Large intestine (tissue), 12 donors: ENCODE measurements around the gene UGT1A9. TPM values are rescaled to one million over a fixed set of nuclear protein-coding genes. Genes with fewer than 3 reads are reported as not detected.
"Not testable (repeated sequence)": the region's sequence is repeated elsewhere in the genome, so short reads cannot be mapped to it uniquely, and the experiment has no call there.

Source experiments
- DNase-seq, 2 donors: peaks; one replicate each; pipeline versions ENCODE4 v3.0.0 to v3.0.0-alpha.2; 2013
- H3K27ac ChIP-seq: one replicate; pipeline ENCODE4 v1.5.1; 2013; ENCODE audit warnings: low read length
- H3K27me3 ChIP-seq: 2 replicates; pipeline ENCODE4 v1.6.1; 2013; ENCODE audit warnings: low read length; ENCODE audit not compliant: control insufficient read depth, insufficient read depth
- H3K36me3 ChIP-seq: 2 replicates; pipeline ENCODE4 v1.6.1; 2013; ENCODE audit warnings: low read length; ENCODE audit not compliant: control insufficient read depth, insufficient read depth
- H3K4me1 ChIP-seq: one replicate; pipeline ENCODE4 v1.6.1; 2013; ENCODE audit warnings: low read length; ENCODE audit not compliant: control insufficient read depth, insufficient read depth
- H3K4me3 ChIP-seq: one replicate; pipeline ENCODE4 v1.5.1; 2013; ENCODE audit warnings: low read length
- H3K9me3 ChIP-seq: one replicate; pipeline ENCODE4 v1.6.1; 2013; ENCODE audit warnings: mild to moderate bottlenecking, low read depth, low read length, moderate library complexity; ENCODE audit not compliant: control insufficient read depth
- WGBS: methylation state at CpG from one replicate; pipeline ENCODE4 v1.1.5; 2013; ENCODE audit warnings: low lambda C conversion rate; ENCODE audit not compliant: insufficient coverage; 5-methylcytosine and 5-hydroxymethylcytosine counted together
- long read RNA-seq, 11 donors: transcript quantifications; one replicate each; lab custom pipeline, GENCODE V29; 2026
- polyA plus RNA-seq: library from polyadenylated mRNA; unstranded; fragments of 120-200 nt; gene quantifications from one replicate; pipeline ENCODE4 v1.2.1, GENCODE V29; 2013

UGT1A9 gene
- not detected for polyA plus RNA-seq
- long read RNA-seq, donor 1 = 0 reads
- long read RNA-seq, donor 2 = 0 reads
- long read RNA-seq, donor 3 = 0 reads
- long read RNA-seq, donor 4 = 0 reads
- long read RNA-seq, donor 5 = 0 reads
- long read RNA-seq, donor 6 = 0 reads
- long read RNA-seq, donor 7 = 0 reads
- long read RNA-seq, donor 8 = 0 reads
- long read RNA-seq, donor 9 = 0 reads
- long read RNA-seq, donor 10 = 0 reads
- long read RNA-seq, donor 11 = 0 reads

- no peaks in the 10 kb centered on the region for H3K4me1 ChIP-seq
- DNase-seq = no peak
Measured at GRCh38 chr2:233671290-233672161, at the start of gene UGT1A9. UGT1A9 (plus strand) TSS chr2:233671898; CDS start chr2:233671935, 37 bp downstream.

DNA sequence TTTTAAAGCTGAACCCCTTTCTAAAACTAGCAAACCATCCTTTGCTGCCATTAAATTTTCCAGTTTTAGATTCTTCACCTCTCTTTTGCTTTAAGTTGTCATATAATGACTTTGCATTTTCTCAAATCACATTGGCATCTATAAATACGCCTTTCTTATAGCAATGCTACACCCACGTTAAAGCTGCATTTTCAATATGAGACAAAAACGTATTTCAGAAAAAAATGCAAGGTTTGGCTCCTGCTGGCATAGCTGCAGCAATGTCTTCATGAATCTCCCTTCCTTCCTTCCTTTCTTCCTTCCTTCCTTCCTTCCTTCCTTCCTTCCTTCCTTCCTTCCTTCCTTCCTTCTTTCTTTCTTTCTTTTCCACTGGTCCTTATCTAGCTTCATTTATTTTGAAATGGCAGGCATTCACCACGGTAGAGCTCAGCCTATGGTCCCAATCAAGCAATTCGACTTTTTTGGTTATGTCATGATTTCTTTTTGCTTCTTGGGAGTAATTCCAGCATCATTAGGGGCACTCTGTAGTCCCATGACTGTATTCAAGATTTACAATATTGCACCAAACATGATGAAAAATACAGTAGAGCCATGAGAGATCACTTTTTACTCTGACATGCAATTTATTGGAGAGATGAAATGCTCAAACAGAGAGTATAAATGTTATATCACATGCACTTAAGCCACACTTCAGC is 44.2 kb upstream of the UGT1A9 start:
- Histone ChIP-seq H3K27me3 (no peaks in the 10 kb centered on the region), H3K36me3 (no peaks in the 10 kb centered on the region), H3K4me1 (no peaks in the 10 kb centered on the region), H3K4me3 (no peak overlapping the region), H3K27ac (no peak overlapping the region), H3K9me3 (peaks cover 2% of the 10 kb centered on the region)
- no peak for DNase-seq
- WGBS = no CpG with 5 or more reads among the region's 5 CpGs

More at GRCh38 chr2:233671290-233672161, at the start of gene UGT1A9:
- Histone ChIP-seq H3K4me3 (no peak within 1 kb of the TSS), H3K27ac (no peak within 1 kb of the TSS), H3K27me3 (no peaks in the 10 kb centered on the region), H3K36me3 (no peaks in the 10 kb centered on the region), H3K9me3 (no peaks in the 10 kb centered on the region)
- no CpG with 5 or more reads among the region's 5 CpGs for WGBS

- no CpG with 5 or more reads among the region's 10 CpGs for WGBS
- DNase-seq, H3K36me3 ChIP-seq, H3K4me1 ChIP-seq, H3K27ac ChIP-seq, H3K9me3 ChIP-seq, H3K4me3 ChIP-seq, H3K27me3 ChIP-seq: not testable (repeated sequence)
Measured at GRCh38 chr2:233636306-233636705, 35.4 kb upstream of the UGT1A9 start, which contains the start of gene UGT1A10. UGT1A10 (plus strand) TSS chr2:233636448; CDS start chr2:233636523, 75 bp downstream.

DNA sequence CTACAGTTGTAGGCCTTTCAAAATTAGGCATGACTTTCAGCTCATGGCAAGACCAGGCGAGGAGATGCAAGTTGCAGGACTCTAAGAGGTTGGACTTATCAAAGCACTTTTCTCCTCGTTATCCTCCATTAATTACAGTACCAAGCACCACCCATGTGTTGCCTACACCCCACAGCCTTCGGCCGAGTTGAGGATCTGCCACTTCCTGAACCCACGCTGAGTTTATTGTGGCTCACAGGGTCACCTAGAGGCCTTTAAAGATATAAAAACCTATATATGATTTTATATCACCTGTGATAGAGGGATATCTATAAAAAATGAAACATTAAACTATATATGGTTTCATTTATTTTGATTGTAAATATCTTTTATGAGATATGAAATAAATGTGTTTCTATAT is 32.9 kb upstream of the UGT1A9 start:
- Histone ChIP-seq H3K27ac (no peak overlapping the region), H3K4me3 (no peak overlapping the region), H3K27me3 (no peaks in the 10 kb centered on the region), H3K9me3 (peaks cover 3% of the 10 kb centered on the region), H3K36me3 (no peaks in the 10 kb centered on the region), H3K4me1 (no peaks in the 10 kb centered on the region)
- no peak for DNase-seq
- WGBS = no CpG with 5 or more reads among the region's 5 CpGs

- Histone ChIP-seq H3K4me1 (no peaks in the 10 kb centered on the region), H3K36me3 (no peaks in the 10 kb centered on the region), H3K27ac (no peak overlapping the region), H3K9me3 (peaks cover 3% of the 10 kb centered on the region), H3K4me3 (no peak overlapping the region), H3K27me3 (no peaks in the 10 kb centered on the region)
- no peak for DNase-seq
Measured at GRCh38 chr2:233639860-233640259, 31.8 kb upstream of the UGT1A9 start.

- no peak overlapping the region for H3K27ac ChIP-seq
- H3K36me3 ChIP-seq = no peaks in the 10 kb centered on the region
- H3K4me3 ChIP-seq = no peak overlapping the region
- H3K27me3 ChIP-seq = no peaks in the 10 kb centered on the region
- WGBS = no CpG with 5 or more reads among the region's 1 CpG
- no peak for DNase-seq
- peaks cover 3% of the 10 kb centered on the region for H3K9me3 ChIP-seq
- H3K4me1 ChIP-seq = no peaks in the 10 kb centered on the region
Measured at GRCh38 chr2:233643128-233643527, 28.6 kb upstream of the UGT1A9 start.

DNA sequence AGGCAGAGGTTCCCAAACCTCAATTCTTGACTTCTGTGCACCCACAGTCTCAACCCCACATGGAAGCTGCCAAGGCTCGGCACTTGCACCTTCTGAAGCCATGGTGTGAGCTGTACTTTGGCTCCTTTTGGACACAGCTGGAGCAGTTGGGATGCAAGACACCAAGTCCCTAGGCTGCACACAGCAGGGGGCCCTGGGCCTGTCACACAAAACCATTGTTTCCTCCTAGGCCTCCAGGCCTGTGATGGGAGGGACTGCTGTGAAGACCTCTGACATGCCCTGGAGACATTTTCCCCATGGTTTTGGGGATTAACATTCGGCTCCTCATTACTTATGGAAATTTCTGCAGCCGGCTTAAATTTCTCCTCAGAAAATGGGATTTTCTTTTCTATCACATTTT is 25.7 kb upstream of the UGT1A9 start:
- H3K4me1 ChIP-seq, H3K27me3 ChIP-seq, H3K9me3 ChIP-seq, DNase-seq, H3K4me3 ChIP-seq, H3K36me3 ChIP-seq, H3K27ac ChIP-seq: not testable (repeated sequence)
- WGBS = 100% methylated on average over 2 of the region's 3 CpGs

DNA sequence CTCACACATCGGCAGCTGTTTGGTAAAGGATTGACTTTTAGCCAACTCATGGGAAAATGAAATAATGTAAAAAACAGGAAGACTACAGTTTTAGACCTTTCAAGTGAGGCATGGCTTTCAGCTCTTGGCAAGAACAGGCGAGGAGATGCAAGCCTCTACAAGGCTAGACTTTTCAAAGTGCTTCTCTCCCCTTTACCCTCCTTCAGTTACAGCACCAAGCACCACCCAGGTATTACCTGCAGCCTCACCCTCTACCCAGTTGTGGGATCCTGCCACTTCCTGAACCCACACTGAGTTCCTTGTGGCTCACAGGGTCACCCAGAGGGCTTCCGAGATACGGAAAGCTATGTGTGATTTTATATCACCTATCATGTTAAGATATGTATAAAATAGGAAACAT is 20.7 kb upstream of the UGT1A9 start:
- no peaks in the 10 kb centered on the region for H3K36me3 ChIP-seq
- H3K4me3 ChIP-seq = no peak overlapping the region
- no peak for DNase-seq
- no peaks in the 10 kb centered on the region for H3K27me3 ChIP-seq
- no peaks in the 10 kb centered on the region for H3K4me1 ChIP-seq
- H3K27ac ChIP-seq = no peak overlapping the region
- 100% methylated on average over 1 of the region's 4 CpGs for WGBS
- H3K9me3 ChIP-seq = no peaks in the 10 kb centered on the region

- H3K27ac ChIP-seq = no peak overlapping the region
- no peaks in the 10 kb centered on the region for H3K9me3 ChIP-seq
- WGBS = no CpG with 5 or more reads among the region's 2 CpGs
- no peak overlapping the region for H3K4me3 ChIP-seq
- no peaks in the 10 kb centered on the region for H3K36me3 ChIP-seq
- H3K4me1 ChIP-seq = no peaks in the 10 kb centered on the region
- no peak for DNase-seq
- H3K27me3 ChIP-seq = no peaks in the 10 kb centered on the region
Measured at GRCh38 chr2:233651430-233651829, 20.3 kb upstream of the UGT1A9 start.

- Histone ChIP-seq H3K27me3 (no peaks in the 10 kb centered on the region), H3K9me3 (no peaks in the 10 kb centered on the region), H3K27ac (no peak overlapping the region), H3K36me3 (no peaks in the 10 kb centered on the region), H3K4me1 (no peaks in the 10 kb centered on the region), H3K4me3 (no peak overlapping the region)
- no peak for DNase-seq
- 33% methylated on average over 2 of the region's 6 CpGs for WGBS
Measured at GRCh38 chr2:233654501-233654900, 17.2 kb upstream of the UGT1A9 start.
